ENCODE measurements around the gene NADK2. TPM values are rescaled to one million over a fixed set of nuclear protein-coding genes. Genes with fewer than 3 reads are reported as not detected.

The NADK2 gene
- polyA plus RNA-seq, 1 of the 3 experiments (the other 2 are of a cell fraction): 7.6 TPM

- Histone ChIP-seq H3K36me3 (replicated peaks in 1 of 2; ENCODE audit: control insufficient read depth in 1 of 2, insufficient read depth in 2 of 2, low read length in 1 of 2) (peaks cover 60 to 92% of the 10 kb centered on the region in 2 experiments), H3K4me2 (no peak overlapping the region), H3K27me3 (ENCODE audit: insufficient read depth) (no peaks in the 10 kb centered on the region), H3F3A (replicated peaks; ENCODE audit: insufficient read depth) (peaks cover 5% of the 10 kb centered on the region), H3K9me2 (no peaks in the 10 kb centered on the region), H2AFZ (ENCODE audit: low read depth) (no peak overlapping the region), H3K4me3 (ENCODE audit: low read depth in 2 of 2, low read length in 1 of 2) (no peak overlapping the region), H3K79me2 (ENCODE audit: insufficient read depth) (no peaks in the 10 kb centered on the region; the same call in 1 of the 2 replicates), H3K9me3 (no peaks in the 10 kb centered on the region), H3K4me1 (ENCODE audit: control insufficient read depth in 1 of 2, insufficient read depth in 2 of 2, low read depth in 1 of 2, low read length in 1 of 2) (no peaks in the 10 kb centered on the region), H3K9ac (no peak overlapping the region), H4K20me1 (ENCODE audit: insufficient read depth) (no peaks in the 10 kb centered on the region), H3K27ac (ENCODE audit: low read depth in 2 of 2, low read length in 1 of 2) (no peak overlapping the region)
- 95% methylated on average over 3 of the region's 3 CpGs for WGBS (ENCODE audit: low lambda C conversion rate)
- CTCF ChIA-PET: interaction anchor here (0.7 to 3.1 kb wide), 26 partner anchors 9 to 514 kb away, joined by 3 to 21 read pairs (median 4); partner anchors contain the start of genes LMBRD2, NADK2, RANBP3L and SKP2
- POLR2A ChIA-PET: interaction anchor here (0.5 to 1.4 kb wide), 3 partner anchors 63 to 111 kb away, joined by 3 read pairs; partner anchors contain the start of gene NADK2
- no peak for DNase-seq
- TF ChIP-seq SIN3A (IDR thresholded peaks at IDR 0.05; ENCODE audit: borderline replicate concordance, low read depth, low read length) (no peak), CHD2 (IDR thresholded peaks at IDR 0.05; ENCODE audit: low read length, partially characterized antibody) (no peak), CTCF (IDR thresholded peaks at IDR 0.05) (no peak), YY1 (IDR thresholded peaks at IDR 0.05; ENCODE audit: low read depth) (no peak), FOXJ3 (CRISPR knock-in tag; IDR thresholded peaks at IDR 0.05) (no peak), MAX (IDR thresholded peaks at IDR 0.05; ENCODE audit: low read depth) (no peak), RFX5 (IDR thresholded peaks at IDR 0.05; ENCODE audit: low read length) (no peak), SMC3 (IDR thresholded peaks at IDR 0.05; ENCODE audit: low read depth, low read length) (no peak), USF2 (IDR thresholded peaks at IDR 0.05; ENCODE audit: borderline replicate concordance, low read depth, low read length) (no peak), MXI1 (IDR thresholded peaks at IDR 0.05; ENCODE audit: low read depth, low read length) (no peak), PBX3 (IDR thresholded peaks at IDR 0.05) (no peak), GABPA (IDR thresholded peaks at IDR 0.05; ENCODE audit: low read depth) (no peak), TEAD4 (IDR thresholded peaks at IDR 0.05; ENCODE audit: borderline replicate concordance, insufficient read depth) (no peak), GATA2 (CRISPR knock-in tag; IDR thresholded peaks at IDR 0.05) (no peak), ZBTB33 (IDR thresholded peaks at IDR 0.05; ENCODE audit: borderline replicate concordance, low read depth) (no peak), RXRA (IDR thresholded peaks at IDR 0.05; ENCODE audit: borderline replicate concordance, low read depth) (no peak), JUND (IDR thresholded peaks at IDR 0.05) (no peak), NFIC (IDR thresholded peaks at IDR 0.05; ENCODE audit: borderline replicate concordance) (no peak), TAF1 (IDR thresholded peaks at IDR 0.05; ENCODE audit: borderline replicate concordance, low read depth, low read length) (no peak), EP300 (IDR thresholded peaks at IDR 0.05; ENCODE audit: borderline replicate concordance in 1 of 2, low read depth in 1 of 2, low read length in 1 of 2) (no peak)
Observed at GRCh38 chr5:36178524-36178890, 63.2 kb downstream of the NADK2 start.
